GM12872 (cell line): ENCODE measurements around the gene MCF2L.

Experiments
- CTCF ChIP-seq: IDR thresholded peaks from 3 replicates; pipeline ENCODE4 v1.5.1; 2011; ENCODE audit warnings: low read depth, mild to moderate bottlenecking, low read length, moderate library complexity; ENCODE audit not compliant: insufficient read depth

MCF2L gene

GRCh38 chr13:113066142-113066455 is 97.1 kb downstream of the MCF2L start:
- TF ChIP-seq CTCF, result no peak

GRCh38 chr13:113066746-113067145 is 97.7 kb downstream of the MCF2L start:
- no peak for TF ChIP-seq CTCF

- TF ChIP-seq CTCF, result no peak
Observed at GRCh38 chr13:113069861-113070805, 101.1 kb downstream of the MCF2L start.

GRCh38 chr13:113070855-113071254 is 101.8 kb downstream of the MCF2L start:
- no peak for TF ChIP-seq CTCF

GRCh38 chr13:113072376-113072775 is 103.4 kb downstream of the MCF2L start:
- TF ChIP-seq CTCF, result no peak

- no peak for TF ChIP-seq CTCF
Observed at GRCh38 chr13:113073942-113074341, 104.9 kb downstream of the MCF2L start.

GRCh38 chr13:113074401-113074800 is 105.4 kb downstream of the MCF2L start:
- TF ChIP-seq CTCF, result no peak
